Karpas-422 (cell line): ENCODE data around the gene SSX3. TPM values are rescaled to one million over a fixed set of nuclear protein-coding genes. Genes with fewer than 3 reads are reported as not detected.
"Not testable (repeated sequence)": the region's sequence is repeated elsewhere in the genome, so short reads cannot be mapped to it uniquely, and the experiment has no call there.

Source experiments
- DNase-seq: peaks from one replicate; pipeline ENCODE4 v3.0.0-alpha.2; 2015
- H2AFZ ChIP-seq: fragments of 200-600 bp; sonication (generic); 2 replicates; pipeline ENCODE4 v1.6.1; 2014; ENCODE audit warnings: antibody characterized with exemption, low read length, mixed read lengths
- H3K27ac ChIP-seq: fragments of 200-600 bp; sonication (generic); 2 replicates; pipeline ENCODE4 v1.5.1; 2014; ENCODE audit warnings: mild to moderate bottlenecking, low read length, moderate library complexity
- H3K27me3 ChIP-seq: fragments of 200-600 bp; sonication (generic); 2 replicates; pipeline ENCODE4 v1.6.1; 2014; ENCODE audit warnings: low read length, mixed read lengths
- H3K36me3 ChIP-seq: fragments of 200-600 bp; sonication (generic); 2 replicates; pipeline ENCODE4 v1.6.1; 2014; ENCODE audit warnings: low read length, mixed read lengths; ENCODE audit not compliant: insufficient read depth
- H3K4me1 ChIP-seq: fragments of 200-600 bp; sonication (generic); 2 replicates; pipeline ENCODE4 v1.6.1; 2014; ENCODE audit warnings: mild to moderate bottlenecking, low read length, mixed read lengths
- H3K4me2 ChIP-seq: fragments of 200-600 bp; sonication (generic); 2 replicates; pipeline ENCODE4 v1.6.1; 2014; ENCODE audit warnings: low read length, low read depth, mild to moderate bottlenecking; ENCODE audit not compliant: poor library complexity, severe bottlenecking
- H3K4me3 ChIP-seq: fragments of 200-600 bp; sonication (generic); 2 replicates; pipeline ENCODE4 v1.5.1; 2014; ENCODE audit warnings: mild to moderate bottlenecking, antibody characterized with exemption, low read length, mixed read lengths
- H3K79me2 ChIP-seq: fragments of 200-600 bp; sonication (generic); 2 replicates; pipeline ENCODE4 v1.6.1; 2014; ENCODE audit warnings: mild to moderate bottlenecking, low read length, mixed read lengths
- H3K9ac ChIP-seq: fragments of 200-600 bp; sonication (generic); 2 replicates; pipeline ENCODE4 v1.6.0; 2014; ENCODE audit warnings: low read length
- H3K9me2 ChIP-seq: fragments of 200-600 bp; sonication (generic), shearing (Covaris generic); replicated peaks from 2 replicates; pipeline ENCODE4 v1.6.0; 2014; ENCODE audit warnings: mild to moderate bottlenecking, low read length, moderate library complexity; ENCODE audit not compliant: insufficient read depth
- H3K9me3 ChIP-seq: fragments of 300-700, 200-600 bp; sonication (generic); 2 replicates; pipeline ENCODE4 v1.6.1; 2014; ENCODE audit warnings: low read length, mixed read lengths
- H4K20me1 ChIP-seq: fragments of 200-600 bp; sonication (generic); 2 replicates; pipeline ENCODE4 v1.6.1; 2014; ENCODE audit warnings: mild to moderate bottlenecking, antibody characterized with exemption, low read length, low read depth; ENCODE audit not compliant: insufficient read depth
- total RNA-seq: library from RNA; depleted of rRNA; stranded (reverse); fragments of >200 nt; shearing (Covaris generic); gene quantifications from 2 replicates; pipeline ENCODE4 v1.2.3, GENCODE V29; 2014; ENCODE audit warnings: low replicate concordance; rRNA removed

SSX3 gene, protein sequence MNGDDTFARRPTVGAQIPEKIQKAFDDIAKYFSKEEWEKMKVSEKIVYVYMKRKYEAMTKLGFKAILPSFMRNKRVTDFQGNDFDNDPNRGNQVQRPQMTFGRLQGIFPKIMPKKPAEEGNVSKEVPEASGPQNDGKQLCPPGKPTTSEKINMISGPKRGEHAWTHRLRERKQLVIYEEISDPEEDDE
- not detected in 2 replicates for total RNA-seq

DNA sequence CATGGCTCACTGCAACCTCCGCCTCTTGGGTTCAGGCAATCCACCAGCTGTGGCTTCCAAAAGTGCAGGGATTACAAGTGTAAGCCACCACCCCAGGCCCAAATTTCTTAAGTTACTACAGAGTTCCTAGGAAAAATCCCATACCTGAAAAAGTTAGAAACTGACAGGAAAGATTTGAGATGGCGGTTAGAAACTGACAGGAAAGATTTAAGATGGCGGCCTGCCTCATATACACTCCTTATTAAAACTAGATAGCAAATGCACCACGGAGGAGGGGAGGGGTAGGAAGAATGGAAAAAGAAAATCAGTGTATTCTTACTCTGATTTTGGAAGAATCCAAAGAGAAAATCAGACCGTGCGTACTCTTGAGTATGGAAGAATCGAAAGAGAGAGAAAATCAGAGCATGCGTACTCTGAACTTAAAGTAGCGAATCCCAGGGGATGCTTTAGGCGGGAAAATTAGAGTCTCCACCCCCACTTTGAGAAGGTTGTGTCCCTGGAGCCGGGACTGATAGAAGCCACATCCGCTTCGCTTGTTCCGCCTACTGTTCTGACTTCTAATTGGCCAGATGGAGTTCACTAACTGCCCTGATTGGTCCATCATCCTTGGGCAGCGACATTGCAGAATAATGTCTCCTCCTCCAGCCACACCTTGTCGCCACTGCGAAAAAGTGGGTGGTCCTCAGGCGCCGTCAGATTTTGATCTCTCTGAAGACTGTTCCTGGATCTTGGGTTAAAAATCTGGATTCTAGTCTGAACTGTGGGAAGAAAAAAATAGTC lies at the start of gene SSX3:
Gene SSX3 (minus strand): TSS at position 389 of the 780 bp plus-strand sequence. CDS start 1,454 bp downstream, outside the sequence.
- not testable (repeated sequence) for H3K27ac ChIP-seq, H3K36me3 ChIP-seq, H2AFZ ChIP-seq, H3K4me2 ChIP-seq, H3K9me2 ChIP-seq, H3K27me3 ChIP-seq, DNase-seq, H3K79me2 ChIP-seq, H4K20me1 ChIP-seq, H3K9ac ChIP-seq, H3K4me3 ChIP-seq, H3K4me1 ChIP-seq, H3K9me3 ChIP-seq

DNA sequence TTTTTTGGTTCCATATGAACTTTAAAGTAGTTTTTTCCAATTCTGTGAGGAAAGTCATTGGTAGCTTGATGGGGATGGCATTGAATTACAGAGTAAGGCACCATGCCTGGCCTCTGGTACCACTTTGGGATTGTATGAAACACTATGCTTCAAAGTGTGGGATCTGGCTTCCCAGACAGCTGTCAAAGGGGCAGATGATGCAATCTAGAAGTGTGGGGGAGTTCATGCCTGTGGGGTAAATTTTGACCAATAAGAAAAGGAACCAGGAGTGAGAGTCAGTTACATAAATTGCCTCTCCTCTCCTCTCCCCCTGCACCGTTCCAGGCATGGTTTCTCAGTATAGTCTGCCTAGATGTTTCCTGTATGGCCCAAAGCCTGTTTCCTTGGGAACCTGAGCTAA lies 41.3 kb upstream of the SSX3 start:
- H3K4me2 ChIP-seq, H2AFZ ChIP-seq, H3K79me2 ChIP-seq, DNase-seq, H3K9me3 ChIP-seq, H4K20me1 ChIP-seq, H3K4me3 ChIP-seq, H3K9ac ChIP-seq, H3K9me2 ChIP-seq, H3K27me3 ChIP-seq, H3K4me1 ChIP-seq, H3K36me3 ChIP-seq, H3K27ac ChIP-seq: not testable (repeated sequence)

DNA sequence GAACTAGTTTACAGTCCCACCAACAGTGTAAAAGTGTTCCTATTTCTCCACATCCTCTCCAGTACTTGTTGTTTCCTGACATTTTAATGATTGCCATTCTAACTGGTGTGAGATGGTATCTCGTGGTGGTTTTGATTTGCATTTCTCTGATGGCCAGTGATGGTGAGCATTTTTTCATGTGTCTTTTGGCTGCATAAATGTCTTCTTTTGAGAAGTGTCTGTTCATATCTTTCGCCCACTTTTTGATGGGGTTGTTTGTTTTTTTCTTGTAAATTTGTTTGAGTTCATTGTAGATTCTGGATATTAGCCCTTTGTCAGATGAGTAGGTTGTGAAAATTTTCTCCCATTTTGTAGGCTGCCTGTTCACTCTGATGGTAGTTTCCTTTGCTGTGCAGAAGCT lies 40.4 kb upstream of the SSX3 start:
- H3K36me3 ChIP-seq, H3K9me3 ChIP-seq, H3K4me1 ChIP-seq, H3K27me3 ChIP-seq, H3K4me2 ChIP-seq, H3K9me2 ChIP-seq, H3K79me2 ChIP-seq, DNase-seq, H4K20me1 ChIP-seq, H2AFZ ChIP-seq, H3K9ac ChIP-seq, H3K4me3 ChIP-seq, H3K27ac ChIP-seq: not testable (repeated sequence)

DNA sequence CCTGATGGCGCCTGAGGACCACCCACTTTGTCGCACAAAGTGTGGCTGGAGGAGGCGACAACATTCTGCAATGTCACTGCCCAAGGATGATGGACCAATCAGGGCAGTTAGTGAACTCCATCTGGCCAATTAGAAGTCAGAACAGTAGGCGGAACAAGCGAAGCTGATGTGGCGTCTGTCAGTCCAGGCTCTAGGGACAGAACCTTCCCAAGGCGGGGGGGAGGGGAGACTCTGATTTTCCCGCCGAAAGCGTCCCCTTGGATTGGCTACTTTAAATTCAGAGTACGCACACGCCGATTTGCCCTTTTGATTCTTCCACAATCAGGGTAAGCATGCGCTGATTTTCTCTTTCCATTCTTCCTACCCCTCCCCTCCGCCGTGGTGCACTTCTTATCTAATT lies 26.7 kb upstream of the SSX3 start, which contains the start of gene SSX4:
Gene SSX4 (plus strand): TSS at position 301 of the 400 bp plus-strand sequence. CDS start 515 bp downstream, outside the sequence.
- H3K9me3 ChIP-seq, H4K20me1 ChIP-seq, H3K9ac ChIP-seq, H2AFZ ChIP-seq, DNase-seq, H3K9me2 ChIP-seq, H3K4me3 ChIP-seq, H3K4me2 ChIP-seq, H3K79me2 ChIP-seq, H3K27ac ChIP-seq, H3K36me3 ChIP-seq, H3K4me1 ChIP-seq, H3K27me3 ChIP-seq: not testable (repeated sequence)

DNA sequence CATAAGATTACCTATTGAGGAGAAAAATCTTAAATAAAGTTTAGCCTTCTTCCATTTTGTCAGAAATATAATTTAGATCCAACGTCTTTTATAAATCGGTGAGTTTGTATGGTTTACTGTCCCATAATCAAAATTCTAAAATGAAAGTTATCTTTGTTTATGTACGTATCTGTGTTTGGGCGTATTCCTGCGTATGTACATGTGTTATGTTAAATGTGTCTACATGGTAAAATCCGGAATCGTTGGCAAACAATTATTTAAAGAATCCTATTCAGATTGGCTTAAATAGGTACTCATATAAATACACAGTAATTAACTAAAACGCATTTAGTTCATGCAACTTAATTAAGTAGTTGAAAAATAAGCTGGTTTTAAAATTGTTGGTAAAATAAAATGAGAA lies 13.9 kb upstream of the SSX3 start:
- not testable (repeated sequence) for H4K20me1 ChIP-seq, H2AFZ ChIP-seq, H3K4me1 ChIP-seq, H3K27me3 ChIP-seq, H3K4me2 ChIP-seq, H3K9ac ChIP-seq, H3K4me3 ChIP-seq, H3K9me2 ChIP-seq, H3K36me3 ChIP-seq, H3K9me3 ChIP-seq, H3K79me2 ChIP-seq, H3K27ac ChIP-seq, DNase-seq

DNA sequence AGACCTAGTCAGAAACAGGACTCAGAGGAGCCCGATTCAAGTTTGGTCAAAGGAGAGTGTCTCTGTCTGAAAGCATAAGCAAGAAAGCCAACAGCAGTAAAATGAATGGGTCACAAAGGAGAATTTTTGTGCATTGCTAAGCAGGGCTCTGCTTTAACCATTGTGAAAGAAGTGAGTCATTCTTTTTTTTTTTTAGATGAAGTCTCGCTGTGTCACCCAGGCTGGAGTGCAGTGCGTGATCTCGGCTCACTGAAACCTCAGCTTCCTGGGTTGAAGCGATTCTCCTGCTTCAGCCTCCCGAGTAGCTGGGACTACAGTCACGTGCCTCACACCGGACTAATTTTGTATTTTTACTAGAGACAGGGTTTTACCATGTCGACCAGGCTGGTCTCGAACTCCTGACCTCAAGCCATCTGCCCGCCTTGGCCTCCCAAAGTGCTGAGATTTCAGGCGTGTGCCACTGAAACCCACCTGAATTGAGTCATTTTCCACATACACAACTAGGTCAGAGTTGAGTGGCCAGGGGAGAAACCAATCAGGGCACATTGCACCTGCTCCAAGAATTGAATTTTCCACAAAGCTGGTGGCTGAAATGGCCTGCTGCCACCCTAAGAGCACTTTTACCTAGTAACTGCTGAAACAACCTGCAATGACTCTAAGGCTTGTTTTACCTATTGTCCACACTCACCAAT lies 11.4 kb upstream of the SSX3 start:
- not testable (repeated sequence) for H3K9me3 ChIP-seq, H3K27ac ChIP-seq, H3K27me3 ChIP-seq, H3K4me2 ChIP-seq, H3K36me3 ChIP-seq, H2AFZ ChIP-seq, H3K9ac ChIP-seq, DNase-seq, H3K4me1 ChIP-seq, H3K79me2 ChIP-seq, H3K9me2 ChIP-seq, H4K20me1 ChIP-seq, H3K4me3 ChIP-seq

DNA sequence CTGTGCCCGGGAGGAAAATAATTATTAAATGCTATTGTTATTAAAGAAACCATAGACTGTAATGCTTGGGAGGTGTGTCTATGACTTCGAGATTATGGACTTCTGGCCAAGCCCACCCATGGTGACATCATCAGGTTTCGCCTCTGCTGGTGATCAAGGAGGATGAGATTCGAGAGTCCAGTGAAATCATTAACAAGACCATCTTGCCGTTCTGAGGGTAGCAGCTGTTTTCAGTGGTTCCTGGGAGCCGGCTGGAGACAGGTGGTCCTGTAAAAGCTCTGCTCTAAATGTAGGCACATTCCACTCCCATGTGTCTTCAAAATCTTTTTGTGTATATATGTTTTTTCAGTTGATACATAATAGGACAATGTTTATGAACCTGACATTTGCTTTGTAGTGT lies 2.8 kb upstream of the SSX3 start:
- H3K27ac ChIP-seq = not testable (repeated sequence)

DNA sequence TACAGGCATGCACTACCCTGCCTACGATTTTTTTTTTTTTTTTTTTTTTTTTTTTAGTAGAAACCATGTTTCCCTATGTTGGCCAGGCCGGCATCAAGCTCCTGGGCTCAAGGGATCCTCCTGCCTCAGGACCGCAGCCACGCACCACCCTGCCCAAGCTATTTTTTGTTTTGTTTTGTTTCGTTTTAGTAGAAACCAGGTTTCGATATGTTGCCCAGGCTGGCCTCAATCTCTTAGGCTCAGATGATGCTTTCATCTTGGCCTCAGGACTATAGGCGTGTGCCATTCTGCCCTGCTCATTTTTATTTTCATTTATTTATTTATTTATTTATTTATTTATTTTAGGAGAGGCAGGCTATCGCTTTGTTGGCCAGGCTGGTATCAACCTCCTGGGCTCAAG lies 1.2 kb upstream of the SSX3 start:
- Histone ChIP-seq H3K79me2 (no peaks in the 10 kb centered on the region), H3K27me3 (no peaks in the 10 kb centered on the region), H4K20me1 (no peaks in the 10 kb centered on the region), H3K36me3 (no peaks in the 10 kb centered on the region), H3K4me1 (no peaks in the 10 kb centered on the region), H3K9me3 (no peaks in the 10 kb centered on the region), H3K27ac (no peak overlapping the region), H3K9me2 (no peaks in the 10 kb centered on the region), H3K4me3 (no peak overlapping the region), H3K9ac (no peak overlapping the region), H3K4me2 (no peak overlapping the region), H2AFZ (no peak overlapping the region)
- no peak for DNase-seq

More for the DNA sequence above, 2.8 kb upstream of the SSX3 start:
- not testable (repeated sequence) for H2AFZ ChIP-seq, H4K20me1 ChIP-seq, H3K9me3 ChIP-seq, H3K4me2 ChIP-seq, H3K27me3 ChIP-seq, DNase-seq, H3K4me1 ChIP-seq, H3K9ac ChIP-seq, H3K36me3 ChIP-seq, H3K4me3 ChIP-seq, H3K79me2 ChIP-seq, H3K9me2 ChIP-seq
